BE2C (cell line): Measurements from ENCODE around the gene MAGI1.

Experiments used
- DNase-seq: peaks from one replicate; pipeline ENCODE4 v3.0.0-alpha.2; 2020
- H3K27me3 ChIP-seq: fragments of 250-450 bp; sonication (Bioruptor Pico); 2 replicates; pipeline ENCODE4 v1.5.1; 2020; ENCODE audit warnings: mild to moderate bottlenecking
- H3K36me3 ChIP-seq: fragments of 250-450 bp; sonication (Bioruptor Pico); 2 replicates; pipeline ENCODE4 v1.5.1; 2020; ENCODE audit warnings: mild to moderate bottlenecking
- H3K4me1 ChIP-seq: fragments of 250-450 bp; sonication (Bioruptor Pico); 2 replicates; pipeline ENCODE4 v1.5.1; 2020
- H3K4me3 ChIP-seq: 2 replicates; pipeline ENCODE4 v1.5.1; 2011; ENCODE audit warnings: low read depth, low read length
- H3K9me3 ChIP-seq: fragments of 250-450 bp; sonication (Bioruptor Pico); 2 replicates; pipeline ENCODE4 v1.5.1; 2020
- TF ChIP-seq, protein P1 (sequence below): IDR thresholded peaks from 2 replicates; pipeline ENCODE4 v1.5.1; 2012; ENCODE audit warnings: mild to moderate bottlenecking, low read depth, low read length

Gene MAGI1

DNA sequence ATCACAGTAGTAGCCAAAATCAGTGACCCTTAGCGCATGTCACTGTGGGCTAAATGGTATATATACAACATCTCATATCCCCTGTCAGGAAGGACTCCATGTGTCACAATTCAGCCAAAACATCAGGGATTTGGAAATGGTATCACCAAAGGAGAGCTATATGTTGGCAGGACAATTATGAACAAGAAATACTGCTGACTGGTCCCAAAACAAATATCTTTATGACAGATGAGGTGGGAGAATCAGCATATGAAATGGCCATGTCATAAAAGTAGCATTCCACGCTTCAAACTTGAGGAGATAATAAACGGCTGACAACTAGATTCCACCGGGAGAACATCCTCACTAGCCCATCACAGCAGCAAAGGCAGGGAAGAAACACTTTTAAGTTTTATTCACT lies 158.4 kb downstream of the MAGI1 start:
- no peaks in the 10 kb centered on the region for H3K36me3 ChIP-seq
- no peak overlapping the region for H3K4me3 ChIP-seq
- no peaks in the 10 kb centered on the region for H3K4me1 ChIP-seq
- H3K9me3 ChIP-seq = no peaks in the 10 kb centered on the region
- TF ChIP-seq, protein P1, sequence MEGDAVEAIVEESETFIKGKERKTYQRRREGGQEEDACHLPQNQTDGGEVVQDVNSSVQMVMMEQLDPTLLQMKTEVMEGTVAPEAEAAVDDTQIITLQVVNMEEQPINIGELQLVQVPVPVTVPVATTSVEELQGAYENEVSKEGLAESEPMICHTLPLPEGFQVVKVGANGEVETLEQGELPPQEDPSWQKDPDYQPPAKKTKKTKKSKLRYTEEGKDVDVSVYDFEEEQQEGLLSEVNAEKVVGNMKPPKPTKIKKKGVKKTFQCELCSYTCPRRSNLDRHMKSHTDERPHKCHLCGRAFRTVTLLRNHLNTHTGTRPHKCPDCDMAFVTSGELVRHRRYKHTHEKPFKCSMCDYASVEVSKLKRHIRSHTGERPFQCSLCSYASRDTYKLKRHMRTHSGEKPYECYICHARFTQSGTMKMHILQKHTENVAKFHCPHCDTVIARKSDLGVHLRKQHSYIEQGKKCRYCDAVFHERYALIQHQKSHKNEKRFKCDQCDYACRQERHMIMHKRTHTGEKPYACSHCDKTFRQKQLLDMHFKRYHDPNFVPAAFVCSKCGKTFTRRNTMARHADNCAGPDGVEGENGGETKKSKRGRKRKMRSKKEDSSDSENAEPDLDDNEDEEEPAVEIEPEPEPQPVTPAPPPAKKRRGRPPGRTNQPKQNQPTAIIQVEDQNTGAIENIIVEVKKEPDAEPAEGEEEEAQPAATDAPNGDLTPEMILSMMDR = no peak
- no peaks in the 10 kb centered on the region for H3K27me3 ChIP-seq
- no peak for DNase-seq

DNA sequence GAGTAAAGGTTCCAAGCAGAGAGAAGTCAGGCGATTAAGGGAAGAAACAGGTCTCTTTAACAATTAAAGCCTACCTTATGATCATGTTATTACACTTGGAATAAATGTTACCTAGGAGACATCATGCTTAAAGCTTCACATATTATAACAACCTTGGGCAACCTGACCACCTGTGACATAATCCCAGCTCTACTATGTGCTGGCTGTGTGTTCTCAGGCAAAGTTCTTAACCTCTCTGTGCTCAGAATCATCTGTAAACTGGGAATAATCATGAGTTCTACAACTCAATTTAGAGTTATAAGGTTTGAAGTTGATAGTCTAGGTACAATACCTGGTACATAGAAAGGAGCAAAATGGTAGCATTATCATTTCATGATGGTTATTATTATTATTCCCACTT lies 159.3 kb downstream of the MAGI1 start:
- no peak overlapping the region for H3K4me3 ChIP-seq
- H3K9me3 ChIP-seq = no peaks in the 10 kb centered on the region
- H3K36me3 ChIP-seq = no peaks in the 10 kb centered on the region
- TF ChIP-seq, protein P1 = no peak
- H3K27me3 ChIP-seq = no peaks in the 10 kb centered on the region
- DNase-seq = no peak
- H3K4me1 ChIP-seq = no peaks in the 10 kb centered on the region

DNA sequence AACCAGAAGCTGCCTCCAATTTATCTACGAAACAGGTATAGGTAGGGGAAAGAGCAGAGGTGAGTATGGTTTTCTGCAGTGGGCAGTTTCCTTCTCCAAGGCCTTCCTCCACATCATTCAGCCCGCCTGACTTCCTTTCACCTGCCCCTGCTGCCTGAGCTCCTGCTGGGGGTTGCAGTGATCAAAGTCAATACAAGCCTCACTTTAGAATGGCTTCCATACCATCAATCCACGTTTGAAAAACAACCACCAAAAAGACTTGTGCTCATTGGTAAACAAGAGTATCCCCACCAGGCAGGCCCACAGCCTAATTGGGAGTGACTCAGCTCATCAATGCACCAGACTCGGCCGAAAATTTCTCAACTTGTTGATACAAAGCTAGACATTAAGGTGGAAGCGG lies 159.9 kb downstream of the MAGI1 start:
- H3K9me3 ChIP-seq = no peaks in the 10 kb centered on the region
- H3K36me3 ChIP-seq = no peaks in the 10 kb centered on the region
- TF ChIP-seq, protein P1 = no peak
- no peaks in the 10 kb centered on the region for H3K4me1 ChIP-seq
- H3K27me3 ChIP-seq = no peaks in the 10 kb centered on the region
- H3K4me3 ChIP-seq = no peak overlapping the region
- no peak for DNase-seq

DNA sequence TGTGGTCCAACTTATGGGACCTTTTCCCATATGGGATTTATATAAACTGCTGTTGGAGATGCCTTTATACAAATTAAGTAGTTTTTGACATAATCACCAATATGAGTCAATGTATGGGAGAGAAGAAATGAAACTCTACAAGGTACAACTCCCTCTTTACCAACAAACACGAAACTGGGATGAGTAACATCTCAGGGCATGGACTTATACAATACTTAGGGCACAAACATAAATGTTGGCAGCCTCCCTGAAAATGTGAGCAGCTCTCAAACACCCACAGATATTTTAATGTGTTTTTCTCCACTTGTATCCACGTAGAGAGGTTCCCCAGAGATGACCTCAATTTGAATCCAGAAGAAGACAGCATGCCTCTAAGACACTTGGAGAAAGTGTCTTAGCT lies 161.6 kb downstream of the MAGI1 start:
- Histone ChIP-seq H3K36me3 (no peaks in the 10 kb centered on the region), H3K27me3 (no peaks in the 10 kb centered on the region), H3K4me1 (no peaks in the 10 kb centered on the region), H3K4me3 (no peak overlapping the region), H3K9me3 (no peaks in the 10 kb centered on the region)
- DNase-seq = no peak
- TF ChIP-seq, protein P1 = no peak

DNA sequence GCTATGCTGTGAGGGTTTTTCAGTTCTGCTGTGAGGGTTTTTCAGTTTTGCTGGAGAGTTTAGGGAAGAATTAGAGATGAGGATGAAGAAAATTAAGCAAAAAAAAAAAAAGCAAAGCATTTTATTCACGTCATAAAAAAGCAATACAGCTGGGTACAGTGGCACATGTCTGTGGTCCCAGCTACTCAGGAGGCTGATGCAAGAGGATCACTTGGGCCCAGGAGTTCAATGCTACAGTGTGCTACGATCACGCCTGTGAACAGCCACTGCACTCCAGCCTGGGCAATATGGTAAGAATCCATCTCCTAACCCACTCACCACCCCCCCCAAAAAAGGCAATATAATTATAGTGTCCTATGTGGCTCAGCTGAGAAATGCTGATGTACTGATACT lies 162.7 kb downstream of the MAGI1 start:
- H3K4me1 ChIP-seq = no peaks in the 10 kb centered on the region
- H3K27me3 ChIP-seq = no peaks in the 10 kb centered on the region
- DNase-seq = no peak
- H3K36me3 ChIP-seq = no peaks in the 10 kb centered on the region
- no peaks in the 10 kb centered on the region for H3K9me3 ChIP-seq
- H3K4me3 ChIP-seq = no peak overlapping the region
- TF ChIP-seq, protein P1 = no peak

DNA sequence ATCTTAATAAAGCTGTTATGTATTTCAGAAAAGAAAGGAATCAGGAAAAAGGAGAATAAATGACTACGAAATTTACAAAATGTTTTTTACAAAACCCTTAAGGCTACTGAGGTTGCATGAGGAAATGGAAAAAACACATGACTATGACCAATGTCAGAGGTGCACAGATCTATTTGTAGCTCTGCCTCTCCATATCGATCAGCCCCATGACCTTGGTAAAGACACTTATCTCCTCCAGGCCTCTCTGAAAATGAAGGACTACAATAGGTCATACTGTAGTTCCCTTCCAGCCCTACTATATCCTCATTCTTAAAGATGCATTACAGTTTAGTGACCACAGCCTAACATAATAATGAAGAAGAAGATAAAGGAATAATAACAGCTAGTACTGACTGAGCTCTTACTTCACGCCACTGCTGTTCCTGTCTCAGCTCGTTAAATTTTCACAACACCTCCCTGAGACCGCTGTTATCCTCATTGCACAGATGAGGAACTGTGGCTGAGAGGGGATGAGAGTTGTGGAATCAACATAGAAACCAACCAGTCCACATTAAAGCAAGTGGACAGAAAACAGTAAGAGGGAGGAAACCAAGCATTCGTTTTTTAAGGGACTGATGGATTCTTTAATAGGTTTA lies 163.2 kb downstream of the MAGI1 start:
- DNase-seq = no peak
- no peaks in the 10 kb centered on the region for H3K4me1 ChIP-seq
- no peak overlapping the region for H3K4me3 ChIP-seq
- no peaks in the 10 kb centered on the region for H3K36me3 ChIP-seq
- H3K27me3 ChIP-seq = no peaks in the 10 kb centered on the region
- TF ChIP-seq, protein P1 = no peak
- H3K9me3 ChIP-seq = no peaks in the 10 kb centered on the region
